ENCODE measurements around the gene MRPL27. TPM values are rescaled to one million over a fixed set of nuclear protein-coding genes. Genes with fewer than 3 reads are reported as not detected.

The MRPL27 gene
- total RNA-seq, 1 donor from 2014 or later, result 49.8 TPM

GRCh38 chr17:50375858-50376538 is 3.0 kb upstream of the MRPL27 start:
- Mint-ChIP-seq H3K36me3 (ENCODE audit: low read depth) (peaks cover under 1% of the 10 kb centered on the region), H3K4me3 (ENCODE audit: unreplicated experiment) (no peak overlapping the region), H3K4me1 (ENCODE audit: low read depth) (peaks cover 23% of the 10 kb centered on the region), H3K27ac (ENCODE audit: unreplicated experiment) (no peak overlapping the region), H3K9me3 (ENCODE audit: low read depth) (no peaks in the 10 kb centered on the region), H3K27me3 (ENCODE audit: low read depth) (no peaks in the 10 kb centered on the region)
- DNase-seq (ENCODE audit: low spot score), result no peak
- TF ChIP-seq CTCF (IDR thresholded peaks at IDR 0.05), result no peak

DNA sequence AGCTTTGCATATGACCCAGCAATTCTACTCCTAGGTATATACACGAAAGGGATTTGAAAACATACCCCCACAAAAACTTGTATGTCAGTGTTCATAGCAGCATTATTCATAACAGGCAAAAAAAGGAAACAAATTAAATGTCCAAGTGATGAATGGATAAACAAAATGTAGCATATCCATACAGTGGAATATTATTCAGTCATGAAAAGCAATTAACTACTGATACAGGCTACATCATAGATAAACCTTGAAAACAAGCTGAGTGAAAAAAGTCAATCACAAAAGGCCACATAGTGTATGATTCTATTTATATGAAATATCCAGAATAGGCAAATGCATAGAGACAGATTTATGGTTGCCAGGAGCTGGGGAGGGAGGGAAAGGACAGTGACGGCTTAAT is 721 bp upstream of the MRPL27 start:
- peaks cover 4% of the 10 kb centered on the region for H3K36me3 Mint-ChIP-seq (ENCODE audit: low read depth)
- TF ChIP-seq CTCF (IDR thresholded peaks at IDR 0.05), result no peak
- peak overlapping the region; percentile 100 for H3K4me3 Mint-ChIP-seq (ENCODE audit: unreplicated experiment)
- peaks cover 25% of the 10 kb centered on the region for H3K4me1 Mint-ChIP-seq (ENCODE audit: low read depth)
- DNase-seq (ENCODE audit: low spot score), result no peak
- H3K27me3 Mint-ChIP-seq (ENCODE audit: low read depth), result no peaks in the 10 kb centered on the region
- no peak overlapping the region for H3K27ac Mint-ChIP-seq (ENCODE audit: unreplicated experiment)
- no peaks in the 10 kb centered on the region for H3K9me3 Mint-ChIP-seq (ENCODE audit: low read depth)

GRCh38 chr17:50372222-50372757 is 694 bp downstream of the MRPL27 start:
- TF ChIP-seq CTCF (IDR thresholded peaks at IDR 0.05), result no peak
- Mint-ChIP-seq H3K9me3 (ENCODE audit: low read depth) (no peaks in the 10 kb centered on the region), H3K36me3 (ENCODE audit: low read depth) (peaks cover 14% of the 10 kb centered on the region), H3K4me1 (ENCODE audit: low read depth) (peaks cover 25% of the 10 kb centered on the region), H3K4me3 (ENCODE audit: unreplicated experiment) (peak overlapping the region; percentile 100), H3K27ac (ENCODE audit: unreplicated experiment) (peak overlapping the region; percentile 100), H3K27me3 (ENCODE audit: low read depth) (no peaks in the 10 kb centered on the region)
- no peak for DNase-seq (ENCODE audit: low spot score)

GRCh38 chr17:50371526-50371925 is 1.5 kb downstream of the MRPL27 start:
- TF ChIP-seq CTCF (IDR thresholded peaks at IDR 0.05), result no peak
- Mint-ChIP-seq H3K27ac (ENCODE audit: unreplicated experiment) (peak overlapping the region; percentile 7), H3K36me3 (ENCODE audit: low read depth) (peaks cover 14% of the 10 kb centered on the region)

GRCh38 chr17:50370052-50370451 is 2.9 kb downstream of the MRPL27 start:
- TF ChIP-seq CTCF (IDR thresholded peaks at IDR 0.05), result no peak
- no peak for DNase-seq (ENCODE audit: low spot score)
- no peak overlapping the region for H3K4me3 Mint-ChIP-seq (ENCODE audit: unreplicated experiment)
- no peak overlapping the region for H3K27ac Mint-ChIP-seq (ENCODE audit: unreplicated experiment)
- peaks cover 32% of the 10 kb centered on the region for H3K4me1 Mint-ChIP-seq (ENCODE audit: low read depth)
- H3K36me3 Mint-ChIP-seq (ENCODE audit: low read depth), result peaks cover 14% of the 10 kb centered on the region
- H3K27me3 Mint-ChIP-seq (ENCODE audit: low read depth), result no peaks in the 10 kb centered on the region
- no peaks in the 10 kb centered on the region for H3K9me3 Mint-ChIP-seq (ENCODE audit: low read depth)

More at GRCh38 chr17:50371526-50371925, 1.5 kb downstream of the MRPL27 start:
- H3K4me3 Mint-ChIP-seq (ENCODE audit: unreplicated experiment), result peak overlapping the region; percentile 100
- H3K9me3 Mint-ChIP-seq (ENCODE audit: low read depth), result no peaks in the 10 kb centered on the region
- H3K27me3 Mint-ChIP-seq (ENCODE audit: low read depth), result no peaks in the 10 kb centered on the region
- peaks cover 25% of the 10 kb centered on the region for H3K4me1 Mint-ChIP-seq (ENCODE audit: low read depth)
- no peak for DNase-seq (ENCODE audit: low spot score)

Measured in chondrocyte (in vitro differentiated cells).